NB4 (cell line): ENCODE measurements around the gene WSCD2.

Source experiments
- POLR2A ChIP-seq: IDR thresholded peaks from 2 replicates; pipeline ENCODE4 v1.6.1; 2011; ENCODE audit warnings: mild to moderate bottlenecking; ENCODE audit not compliant: insufficient read length; ENCODE audit errors: extremely low read depth
- TF ChIP-seq, protein P1 (sequence below): IDR thresholded peaks from one replicate; pipeline ENCODE4 v1.5.1; 2012; ENCODE audit warnings: low read depth, low read length

DNA sequence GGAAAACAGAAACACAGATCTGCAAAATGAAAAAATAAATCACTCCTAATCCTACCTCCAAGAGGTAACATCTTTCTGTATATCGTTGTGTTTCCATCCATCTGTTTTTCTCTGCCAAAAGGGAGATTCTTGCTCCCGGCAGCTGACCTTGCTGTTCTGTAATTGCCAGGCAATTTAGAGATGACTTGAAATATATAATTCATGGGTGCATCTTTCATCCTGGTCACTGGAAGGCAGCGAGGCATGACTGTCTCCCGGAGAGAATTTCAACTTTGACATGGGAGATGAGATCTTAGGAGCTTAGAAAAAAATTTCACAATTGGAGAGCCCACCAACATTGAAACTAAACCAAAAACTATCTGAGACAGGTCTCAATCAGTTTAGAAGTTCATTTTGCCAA is 53.0 kb downstream of the WSCD2 start:
- TF ChIP-seq, protein P1, sequence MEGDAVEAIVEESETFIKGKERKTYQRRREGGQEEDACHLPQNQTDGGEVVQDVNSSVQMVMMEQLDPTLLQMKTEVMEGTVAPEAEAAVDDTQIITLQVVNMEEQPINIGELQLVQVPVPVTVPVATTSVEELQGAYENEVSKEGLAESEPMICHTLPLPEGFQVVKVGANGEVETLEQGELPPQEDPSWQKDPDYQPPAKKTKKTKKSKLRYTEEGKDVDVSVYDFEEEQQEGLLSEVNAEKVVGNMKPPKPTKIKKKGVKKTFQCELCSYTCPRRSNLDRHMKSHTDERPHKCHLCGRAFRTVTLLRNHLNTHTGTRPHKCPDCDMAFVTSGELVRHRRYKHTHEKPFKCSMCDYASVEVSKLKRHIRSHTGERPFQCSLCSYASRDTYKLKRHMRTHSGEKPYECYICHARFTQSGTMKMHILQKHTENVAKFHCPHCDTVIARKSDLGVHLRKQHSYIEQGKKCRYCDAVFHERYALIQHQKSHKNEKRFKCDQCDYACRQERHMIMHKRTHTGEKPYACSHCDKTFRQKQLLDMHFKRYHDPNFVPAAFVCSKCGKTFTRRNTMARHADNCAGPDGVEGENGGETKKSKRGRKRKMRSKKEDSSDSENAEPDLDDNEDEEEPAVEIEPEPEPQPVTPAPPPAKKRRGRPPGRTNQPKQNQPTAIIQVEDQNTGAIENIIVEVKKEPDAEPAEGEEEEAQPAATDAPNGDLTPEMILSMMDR, result no peak
- no peak for TF ChIP-seq POLR2A
